ENCODE measurements around the gene SLC36A2. TPM values are rescaled to one million over a fixed set of nuclear protein-coding genes. Genes with fewer than 3 reads are reported as not detected.

SLC36A2 gene
- total and polyA plus RNA-seq, 4 experiments from 2014 or later, result not detected

DNA sequence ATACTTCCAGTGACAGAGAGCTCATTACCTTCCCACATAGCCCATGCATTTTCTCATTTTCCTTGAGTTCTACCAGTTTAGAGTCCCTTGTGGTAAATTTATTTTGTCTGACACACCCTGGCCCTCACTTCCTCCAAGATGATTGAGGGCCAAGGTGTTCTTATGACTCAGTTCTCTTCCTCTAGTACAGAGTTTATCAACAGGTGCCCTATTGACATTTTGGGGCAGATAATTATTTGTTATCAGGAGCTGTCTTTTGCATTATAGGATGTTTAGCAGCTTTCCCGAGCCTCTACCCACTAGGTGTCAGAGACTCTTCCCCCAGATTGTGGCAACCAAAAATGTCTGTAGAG, 50.9 kb downstream of the SLC36A2 start:
- no peaks in the 10 kb centered on the region for H3K27me3 ChIP-seq (ENCODE audit: insufficient read depth, low read length)
- no peaks in the 10 kb centered on the region for H3K4me1 ChIP-seq (ENCODE audit: insufficient read depth, low read length)
- Mint-ChIP-seq H3K36me3 (no peaks in the 10 kb centered on the region), H3K4me1 (no peaks in the 10 kb centered on the region), H3K27ac (no peak overlapping the region), H3K27me3 (peaks cover 9% of the 10 kb centered on the region in 2 donors), H3K4me3 (no peak overlapping the region), H3K9me3 (no peaks in the 10 kb centered on the region)
- no peak for DNase-seq
- H3K27ac ChIP-seq (ENCODE audit: low read depth, low read length), result no peak overlapping the region
- no peak overlapping the region for H3K4me3 ChIP-seq (ENCODE audit: low read length in 2 of 2)
- H3K36me3 ChIP-seq (ENCODE audit: insufficient read depth, low read length), result no peaks in the 10 kb centered on the region
- no peaks in the 10 kb centered on the region for H3K9me3 ChIP-seq (ENCODE audit: control insufficient read depth in 1 of 2, low read length in 2 of 2)
- POLR2A ChIA-PET (ENCODE audit: partially characterized antibody), result no interaction called here
- CTCF ChIA-PET (ENCODE audit: partially characterized antibody), result interaction anchor here (0.6 kb wide), 1 partner anchor 165 kb away, joined by 3 read pairs; no protein-coding TSS in a partner anchor
- intact Hi-C loops (cut with micrococcal nuclease), result no loop called here

DNA sequence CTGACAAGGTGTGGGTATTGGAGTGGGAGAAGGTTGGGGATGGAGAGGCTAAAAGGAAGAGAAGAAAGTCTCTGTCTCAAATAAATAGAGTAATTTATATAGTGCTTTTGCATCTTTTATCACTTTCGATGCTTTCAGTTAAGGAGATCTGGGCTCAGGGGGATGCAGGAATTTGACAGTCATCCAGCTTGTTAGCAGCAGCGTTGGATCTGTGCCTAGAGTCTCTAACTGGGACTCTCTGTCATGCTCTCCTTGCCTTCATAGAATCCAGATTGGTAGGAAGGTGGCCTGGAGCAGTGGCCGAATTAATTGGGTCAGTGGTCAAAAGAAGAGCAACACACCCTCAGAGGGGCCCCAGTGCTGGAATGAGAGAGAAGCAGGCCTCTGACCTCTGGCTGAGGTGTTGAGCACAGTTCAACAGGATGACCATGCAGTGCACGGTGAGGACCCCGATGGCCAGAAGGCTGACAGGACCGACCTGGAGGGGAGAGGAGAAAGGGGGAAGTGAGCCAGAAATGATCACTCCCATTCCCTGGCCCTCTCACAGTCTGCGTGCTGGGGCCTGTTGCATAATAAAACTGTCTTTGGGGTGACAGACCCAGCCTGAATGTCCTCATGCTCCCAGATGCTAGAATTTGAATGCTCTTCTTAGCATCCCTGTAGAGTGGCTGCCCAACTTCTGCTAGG, 51.4 kb downstream of the SLC36A2 start:
- H3K27ac Mint-ChIP-seq, result no peak overlapping the region
- Histone ChIP-seq H3K4me1 (ENCODE audit: insufficient read depth, low read length) (no peaks in the 10 kb centered on the region), H3K9me3 (ENCODE audit: control insufficient read depth in 1 of 2, low read length in 2 of 2) (no peaks in the 10 kb centered on the region), H3K27me3 (ENCODE audit: insufficient read depth, low read length) (no peaks in the 10 kb centered on the region), H3K36me3 (ENCODE audit: insufficient read depth, low read length) (no peaks in the 10 kb centered on the region), H3K4me3 (ENCODE audit: low read length in 2 of 2) (no peak overlapping the region), H3K27ac (ENCODE audit: low read depth, low read length) (no peak overlapping the region)
- H3K4me3 Mint-ChIP-seq, result no peak overlapping the region
- DNase-seq, result no peak
- CTCF ChIA-PET (ENCODE audit: partially characterized antibody), result no interaction called here
- H3K27me3 Mint-ChIP-seq, result peaks cover 6 to 9% of the 10 kb centered on the region in 2 donors
- no peaks in the 10 kb centered on the region for H3K4me1 Mint-ChIP-seq
- POLR2A ChIA-PET (ENCODE audit: partially characterized antibody), result no interaction called here
- H3K36me3 Mint-ChIP-seq, result no peaks in the 10 kb centered on the region
- no peaks in the 10 kb centered on the region for H3K9me3 Mint-ChIP-seq
- intact Hi-C loops (cut with micrococcal nuclease), result no loop called here

DNA sequence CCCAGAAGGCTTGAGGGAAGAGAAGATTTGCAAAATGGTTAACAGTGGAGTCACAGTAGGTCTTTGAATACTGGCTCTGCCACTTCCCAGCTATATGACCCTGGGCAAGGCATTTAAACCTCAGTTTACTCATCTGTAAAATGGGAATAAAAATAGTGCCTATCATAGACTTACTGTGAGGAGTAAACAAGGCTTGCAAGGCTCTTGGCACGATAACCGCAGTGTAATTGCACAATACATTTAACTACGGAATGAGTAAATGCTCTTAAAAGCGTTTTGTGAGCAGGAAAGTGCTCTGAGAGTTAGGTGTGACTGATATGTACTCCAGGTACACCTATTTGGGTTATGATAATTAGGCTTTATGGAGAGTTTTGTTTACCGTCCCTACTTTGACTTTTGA, 52.2 kb downstream of the SLC36A2 start:
- POLR2A ChIA-PET (ENCODE audit: partially characterized antibody), result no interaction called here
- H3K27me3 ChIP-seq (ENCODE audit: insufficient read depth, low read length), result no peaks in the 10 kb centered on the region
- H3K4me3 Mint-ChIP-seq, result no peak overlapping the region
- no peak overlapping the region for H3K27ac ChIP-seq (ENCODE audit: low read depth, low read length)
- H3K4me3 ChIP-seq (ENCODE audit: low read length in 2 of 2), result no peak overlapping the region
- CTCF ChIA-PET (ENCODE audit: partially characterized antibody), result no interaction called here
- peaks cover 6 to 9% of the 10 kb centered on the region in 2 donors for H3K27me3 Mint-ChIP-seq
- H3K36me3 ChIP-seq (ENCODE audit: insufficient read depth, low read length), result no peaks in the 10 kb centered on the region
- no peaks in the 10 kb centered on the region for H3K36me3 Mint-ChIP-seq
- intact Hi-C loops (cut with micrococcal nuclease), result no loop called here
- peaks cover 0 to 2% (median 0%) of the 10 kb centered on the region in 8 donors for H3K9me3 Mint-ChIP-seq
- H3K9me3 ChIP-seq (ENCODE audit: control insufficient read depth in 1 of 2, low read length in 2 of 2), result no peaks in the 10 kb centered on the region
- H3K4me1 ChIP-seq (ENCODE audit: insufficient read depth, low read length), result no peaks in the 10 kb centered on the region
- no peak for DNase-seq
- H3K4me1 Mint-ChIP-seq, result no peaks in the 10 kb centered on the region
- no peak overlapping the region for H3K27ac Mint-ChIP-seq

DNA sequence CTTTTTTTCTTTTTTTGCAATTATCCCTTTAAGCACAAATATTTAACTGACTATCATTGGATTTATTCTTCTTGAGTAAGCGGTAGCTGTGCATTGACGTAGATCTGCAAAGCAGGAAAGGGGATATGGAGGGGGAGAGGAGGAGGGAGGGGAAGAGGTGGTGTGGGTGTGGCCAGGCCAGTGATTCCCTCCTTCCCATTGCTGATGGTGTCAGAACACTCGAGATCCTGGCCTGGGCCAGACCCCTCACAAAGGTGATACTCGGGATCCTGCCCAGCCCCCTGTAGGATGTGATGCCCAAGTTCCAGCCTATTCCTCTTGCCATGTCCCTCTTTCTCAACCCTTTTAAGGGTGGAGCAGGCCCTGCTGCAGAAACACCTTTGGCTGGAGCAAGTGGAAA, 53.7 kb downstream of the SLC36A2 start:
- no peak for DNase-seq
- no peaks in the 10 kb centered on the region for H3K36me3 ChIP-seq (ENCODE audit: insufficient read depth, low read length)
- Mint-ChIP-seq H3K4me1 (no peaks in the 10 kb centered on the region), H3K27me3 (peaks cover 1 to 7% of the 10 kb centered on the region in 2 donors), H3K27ac (no peak overlapping the region), H3K36me3 (no peaks in the 10 kb centered on the region), H3K9me3 (peaks cover 0 to 2% (median 0%) of the 10 kb centered on the region in 8 donors), H3K4me3 (no peak overlapping the region)
- POLR2A ChIA-PET (ENCODE audit: partially characterized antibody), result no interaction called here
- CTCF ChIA-PET (ENCODE audit: partially characterized antibody), result no interaction called here
- no peak overlapping the region for H3K4me3 ChIP-seq (ENCODE audit: low read length in 2 of 2)
- no peaks in the 10 kb centered on the region for H3K4me1 ChIP-seq (ENCODE audit: insufficient read depth, low read length)
- no peaks in the 10 kb centered on the region for H3K27me3 ChIP-seq (ENCODE audit: insufficient read depth, low read length)
- no peaks in the 10 kb centered on the region for H3K9me3 ChIP-seq (ENCODE audit: control insufficient read depth in 1 of 2, low read length in 2 of 2)
- no peak overlapping the region for H3K27ac ChIP-seq (ENCODE audit: low read depth, low read length)
- intact Hi-C loops (cut with micrococcal nuclease), result no loop called here

DNA sequence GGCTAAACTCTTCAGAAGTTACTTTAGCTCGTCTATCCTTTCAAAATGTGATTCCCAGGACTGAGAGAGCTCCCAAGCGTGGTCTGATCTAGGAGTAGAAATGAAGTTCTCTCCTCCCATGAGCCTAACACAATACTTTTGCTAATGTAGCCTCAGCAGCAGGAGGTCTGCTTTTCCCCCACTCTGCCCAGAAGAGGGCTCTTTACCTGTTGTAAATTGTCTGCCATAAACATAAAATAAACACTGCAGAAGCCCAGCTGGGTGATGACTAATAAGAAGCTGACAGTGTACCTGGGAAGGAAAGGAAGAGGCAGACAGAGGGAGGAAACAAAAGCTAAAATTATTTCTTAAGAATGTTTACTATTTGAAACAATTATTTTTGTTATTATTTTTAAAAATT, 59.2 kb downstream of the SLC36A2 start:
- Mint-ChIP-seq H3K4me3 (no peak overlapping the region), H3K9me3 (peaks cover 0 to 3% (median 0%) of the 10 kb centered on the region in 8 donors), H3K4me1 (peaks cover 0 to 4% (median 0%) of the 10 kb centered on the region in 4 donors), H3K36me3 (no peaks in the 10 kb centered on the region), H3K27ac (no peak overlapping the region), H3K27me3 (no peaks in the 10 kb centered on the region)
- H3K27me3 ChIP-seq (ENCODE audit: insufficient read depth, low read length), result no peaks in the 10 kb centered on the region
- no peaks in the 10 kb centered on the region for H3K36me3 ChIP-seq (ENCODE audit: insufficient read depth, low read length)
- no peaks in the 10 kb centered on the region for H3K4me1 ChIP-seq (ENCODE audit: insufficient read depth, low read length)
- CTCF ChIA-PET (ENCODE audit: partially characterized antibody), result no interaction called here
- no peaks in the 10 kb centered on the region for H3K9me3 ChIP-seq (ENCODE audit: control insufficient read depth in 1 of 2, low read length in 2 of 2)
- intact Hi-C loops (cut with micrococcal nuclease), result no loop called here
- POLR2A ChIA-PET (ENCODE audit: partially characterized antibody), result no interaction called here
- no peak overlapping the region for H3K4me3 ChIP-seq (ENCODE audit: low read length in 2 of 2)
- H3K27ac ChIP-seq (ENCODE audit: low read depth, low read length), result no peak overlapping the region
- no peak for DNase-seq

DNA sequence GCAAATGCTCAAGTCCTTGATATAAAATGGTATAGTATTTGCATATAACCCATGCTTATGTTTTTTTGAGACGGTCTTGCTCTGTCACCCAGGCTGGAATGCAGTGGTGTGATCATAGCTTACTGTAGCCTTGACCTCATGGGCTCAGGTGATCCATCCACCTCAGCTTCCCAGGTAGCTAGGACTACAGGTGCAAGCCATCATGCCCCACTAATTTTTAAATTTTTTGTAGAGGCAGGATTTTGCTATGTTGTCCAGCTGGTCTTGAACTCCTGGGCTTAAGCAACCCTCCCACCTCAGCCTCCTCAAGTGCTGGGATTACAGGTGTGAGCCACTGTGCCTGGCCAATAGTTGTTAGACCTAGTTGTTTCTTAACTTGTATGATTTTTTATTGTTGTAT, 61.1 kb downstream of the SLC36A2 start:
- Mint-ChIP-seq H3K4me1 (peaks cover 0 to 4% (median 0%) of the 10 kb centered on the region in 4 donors), H3K9me3 (peaks cover 0 to 3% (median 0%) of the 10 kb centered on the region in 8 donors), H3K36me3 (no peaks in the 10 kb centered on the region), H3K27me3 (no peaks in the 10 kb centered on the region), H3K4me3 (no peak overlapping the region), H3K27ac (no peak overlapping the region)
- Histone ChIP-seq H3K4me1 (ENCODE audit: insufficient read depth, low read length) (no peaks in the 10 kb centered on the region), H3K4me3 (ENCODE audit: low read length in 2 of 2) (no peak overlapping the region), H3K27me3 (ENCODE audit: insufficient read depth, low read length) (no peaks in the 10 kb centered on the region), H3K36me3 (ENCODE audit: insufficient read depth, low read length) (no peaks in the 10 kb centered on the region), H3K27ac (ENCODE audit: low read depth, low read length) (no peak overlapping the region), H3K9me3 (ENCODE audit: control insufficient read depth in 1 of 2, low read length in 2 of 2) (no peaks in the 10 kb centered on the region)
- ChIA-PET POLR2A (ENCODE audit: partially characterized antibody) (no interaction called here), CTCF (ENCODE audit: partially characterized antibody) (interaction anchor here (1.0 kb wide), 1 partner anchor 11 kb away, joined by 3 read pairs; no protein-coding TSS in a partner anchor)
- no peak for DNase-seq
- intact Hi-C loops (cut with micrococcal nuclease), result no loop called here

DNA sequence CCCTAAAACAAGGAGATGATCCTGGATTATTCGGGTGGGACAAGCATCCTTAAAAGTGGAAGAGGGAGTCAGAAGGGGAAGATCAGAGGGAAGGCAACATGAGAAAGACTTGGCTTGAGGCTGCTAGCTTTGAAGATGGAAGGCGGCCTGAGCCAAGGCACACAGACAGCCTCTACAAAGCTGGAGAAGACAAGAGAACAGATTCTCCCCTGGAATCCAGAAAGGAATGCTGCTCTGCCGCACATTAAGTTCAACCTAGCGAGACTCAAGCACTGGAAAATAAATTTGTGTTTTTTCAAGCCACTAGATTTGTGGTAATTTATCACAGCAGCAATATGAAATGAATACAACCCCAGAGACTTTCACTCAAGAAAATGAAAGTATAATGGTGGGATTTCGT, 61.7 kb downstream of the SLC36A2 start:
- Histone ChIP-seq H3K4me1 (ENCODE audit: insufficient read depth, low read length) (no peaks in the 10 kb centered on the region), H3K9me3 (ENCODE audit: control insufficient read depth in 1 of 2, low read length in 2 of 2) (no peaks in the 10 kb centered on the region), H3K36me3 (ENCODE audit: insufficient read depth, low read length) (no peaks in the 10 kb centered on the region), H3K27ac (ENCODE audit: low read depth, low read length) (no peak overlapping the region), H3K4me3 (ENCODE audit: low read length in 2 of 2) (no peak overlapping the region), H3K27me3 (ENCODE audit: insufficient read depth, low read length) (no peaks in the 10 kb centered on the region)
- H3K27me3 Mint-ChIP-seq, result no peaks in the 10 kb centered on the region
- no peaks in the 10 kb centered on the region for H3K36me3 Mint-ChIP-seq
- H3K4me3 Mint-ChIP-seq, result no peak overlapping the region
- peaks cover 0 to 3% (median 0%) of the 10 kb centered on the region in 8 donors for H3K9me3 Mint-ChIP-seq
- peaks cover 0 to 4% (median 0%) of the 10 kb centered on the region in 4 donors for H3K4me1 Mint-ChIP-seq
- CTCF ChIA-PET (ENCODE audit: partially characterized antibody), result no interaction called here
- POLR2A ChIA-PET (ENCODE audit: partially characterized antibody), result no interaction called here
- no peak overlapping the region for H3K27ac Mint-ChIP-seq
- intact Hi-C loops (cut with micrococcal nuclease), result no loop called here
- DNase-seq, result no peak

Measured in CD4-positive, alpha-beta memory T cell (primary cell).